Measurements from ENCODE around the gene ANGEL2.

The ANGEL2 gene

GRCh38 chr1:212951126-212951946, 64.3 kb downstream of the ANGEL2 start:
- DNase-seq (ENCODE audit: low spot score): no peak

- DNase-seq (ENCODE audit: low spot score): peak; percentile 83
Measured at GRCh38 chr1:212950243-212951125, 65.2 kb downstream of the ANGEL2 start, which contains the start of gene VASH2. Gene VASH2, plus strand, starts transcription at chr1:212950541. Its CDS starts 1,002 bp downstream, at chr1:212951543.

GRCh38 chr1:212949771-212950170, 65.9 kb downstream of the ANGEL2 start:
- DNase-seq (ENCODE audit: low spot score): no peak

- DNase-seq (ENCODE audit: low spot score): no peak
Measured at GRCh38 chr1:212946872-212947271, 68.8 kb downstream of the ANGEL2 start.

GRCh38 chr1:212945463-212946160, 70.1 kb downstream of the ANGEL2 start:
- no peak for DNase-seq (ENCODE audit: low spot score)

- no peak for DNase-seq (ENCODE audit: low spot score)
Measured at GRCh38 chr1:212945056-212945455, 70.6 kb downstream of the ANGEL2 start.

- DNase-seq (ENCODE audit: low spot score): no peak
Measured at GRCh38 chr1:212944229-212944901, 71.3 kb downstream of the ANGEL2 start.

- no peak for DNase-seq (ENCODE audit: low spot score)
Measured at GRCh38 chr1:212943393-212943710, 72.3 kb downstream of the ANGEL2 start.

GRCh38 chr1:212942679-212943392, 72.8 kb downstream of the ANGEL2 start:
- DNase-seq (ENCODE audit: low spot score): no peak

Data from putamen (tissue), 1 donor.